HG03095 (cell line): ENCODE measurements around the gene SEPTIN2.
"Not testable (repeated sequence)": the region's sequence is repeated elsewhere in the genome, so short reads cannot be mapped to it uniquely, and the experiment has no call there.

ENCODE experiments used
- ATAC-seq: cut with Tn5 transposase; IDR thresholded peaks from one replicate; pipeline ENCODE4 v1.9.1; 2021; ENCODE audit warnings: moderate library complexity; ENCODE audit not compliant: unreplicated experiment

The SEPTIN2 gene

GRCh38 chr2:241350530-241350877 lies 34.8 kb downstream of the SEPTIN2 start:
- ATAC-seq: no peak

- no peak for ATAC-seq
Observed at GRCh38 chr2:241350878-241351639, 35.3 kb downstream of the SEPTIN2 start.

- ATAC-seq: no peak
Observed at GRCh38 chr2:241351640-241352031, 35.9 kb downstream of the SEPTIN2 start.

- ATAC-seq: no peak
Observed at GRCh38 chr2:241352227-241352626, 36.5 kb downstream of the SEPTIN2 start.

GRCh38 chr2:241354668-241355658 lies 39.2 kb downstream of the SEPTIN2 start:
- ATAC-seq: no peak

GRCh38 chr2:241355983-241356870 lies 40.5 kb downstream of the SEPTIN2 start, which contains the start of gene FARP2:
TSS of gene FARP2 (plus strand) at chr2:241356285. CDS start at chr2:241373108, 16,823 bp downstream.
- ATAC-seq: peak; percentile 77

- ATAC-seq: no peak
Observed at GRCh38 chr2:241356871-241357260, 41.1 kb downstream of the SEPTIN2 start.

GRCh38 chr2:241357531-241357930 lies 41.8 kb downstream of the SEPTIN2 start:
- ATAC-seq: no peak

GRCh38 chr2:241358470-241358869 lies 42.7 kb downstream of the SEPTIN2 start:
- peak; percentile 37 for ATAC-seq

- no peak for ATAC-seq
Observed at GRCh38 chr2:241359481-241360045, 43.8 kb downstream of the SEPTIN2 start.

- no peak for ATAC-seq
Observed at GRCh38 chr2:241363426-241363825, 47.7 kb downstream of the SEPTIN2 start.

- no peak for ATAC-seq
Observed at GRCh38 chr2:241364781-241365180, 49.1 kb downstream of the SEPTIN2 start.

GRCh38 chr2:241366678-241367077 lies 51.0 kb downstream of the SEPTIN2 start:
- no peak for ATAC-seq

- ATAC-seq: no peak
Observed at GRCh38 chr2:241368643-241369042, 52.9 kb downstream of the SEPTIN2 start.

- ATAC-seq: no peak
Observed at GRCh38 chr2:241372361-241372992, 56.8 kb downstream of the SEPTIN2 start.

GRCh38 chr2:241373446-241373845 lies 57.7 kb downstream of the SEPTIN2 start:
- no peak for ATAC-seq

- not testable (repeated sequence) for ATAC-seq
Observed at GRCh38 chr2:241373906-241374305, 58.2 kb downstream of the SEPTIN2 start.

GRCh38 chr2:241375300-241375699 lies 59.6 kb downstream of the SEPTIN2 start:
- no peak for ATAC-seq

- ATAC-seq: no peak
Observed at GRCh38 chr2:241376808-241377207, 61.1 kb downstream of the SEPTIN2 start.

GRCh38 chr2:241378816-241379215 lies 63.1 kb downstream of the SEPTIN2 start:
- ATAC-seq: no peak
